NCI-H1694 (cell line): Measurements from ENCODE around the gene XRRA1.
"Not testable (repeated sequence)": the region's sequence is repeated elsewhere in the genome, so short reads cannot be mapped to it uniquely, and the experiment has no call there.

ENCODE experiments used
- DNase-seq: peaks from one replicate; lab custom pipeline; 2025; lab: John Stamatoyannopoulos, UW

XRRA1 gene

DNA sequence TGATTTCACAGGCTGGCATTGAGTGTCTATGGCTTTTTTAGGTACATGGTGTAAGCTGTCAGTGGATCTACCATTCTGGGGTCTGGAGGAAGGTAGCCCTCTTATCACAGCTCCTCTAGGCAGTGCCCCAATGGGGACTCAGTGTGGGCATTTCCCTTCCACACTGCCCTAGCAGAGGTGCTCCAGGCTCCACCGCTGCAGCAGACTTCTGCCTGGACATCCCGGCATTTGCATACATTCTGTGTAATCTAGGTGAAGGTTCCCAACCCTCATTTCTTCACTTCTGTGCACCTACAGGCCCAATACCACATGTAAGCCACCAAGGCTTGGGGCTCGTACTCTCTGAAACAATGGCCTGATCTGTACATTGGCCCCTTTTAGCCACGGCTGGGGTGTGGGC lies 122.0 kb downstream of the XRRA1 start:
- DNase-seq, result no peak

DNA sequence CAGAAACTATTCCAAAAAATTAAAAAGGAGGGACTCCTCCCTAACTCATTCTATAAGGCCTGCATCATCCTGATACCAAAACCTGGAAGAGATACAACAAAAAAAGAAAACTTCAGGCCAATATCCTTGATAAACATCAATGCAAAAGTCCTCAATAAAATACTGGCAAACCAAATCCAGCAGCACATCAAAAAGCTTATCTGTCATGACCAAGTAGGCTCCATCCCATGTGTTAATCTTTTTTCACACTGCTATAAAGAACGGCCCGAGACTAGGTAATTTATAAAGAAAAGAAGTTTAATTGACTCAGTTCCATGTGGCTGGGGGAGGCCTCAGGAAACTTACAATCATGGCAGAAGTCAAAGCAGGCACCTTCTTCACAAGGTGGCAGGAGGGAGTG lies 123.3 kb downstream of the XRRA1 start:
- not testable (repeated sequence) for DNase-seq

DNA sequence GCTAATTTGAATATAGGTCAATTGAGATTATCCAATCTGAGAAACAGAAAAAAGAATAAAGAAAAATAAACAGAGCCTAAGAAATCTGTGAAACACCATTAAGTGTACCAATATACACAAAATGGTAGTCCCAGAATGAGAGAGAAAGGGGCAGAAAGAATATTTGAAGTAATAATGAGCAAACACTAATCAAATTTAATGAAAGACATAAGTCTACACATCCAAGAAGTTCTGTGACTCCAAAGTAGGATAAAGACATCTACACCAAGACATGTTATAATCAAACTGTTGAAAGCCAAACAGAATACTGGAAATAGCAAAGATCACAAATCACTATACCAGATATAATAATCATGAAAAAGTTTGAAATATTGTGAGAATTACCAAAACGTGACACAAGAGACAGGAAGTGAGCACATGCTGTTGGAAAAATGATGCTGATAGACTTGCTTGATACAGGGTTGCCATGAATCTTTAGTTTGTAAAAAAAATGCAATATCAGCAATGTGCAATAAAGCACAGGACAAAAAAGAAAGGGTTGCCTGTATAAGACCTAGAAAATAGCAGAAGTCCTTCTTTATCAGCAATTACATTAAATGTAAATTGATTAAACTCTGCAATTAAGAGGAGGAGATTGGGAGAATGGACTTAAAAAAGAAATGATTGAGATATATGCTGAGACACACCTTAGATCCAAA lies 124.5 kb downstream of the XRRA1 start:
- no peak for DNase-seq

DNA sequence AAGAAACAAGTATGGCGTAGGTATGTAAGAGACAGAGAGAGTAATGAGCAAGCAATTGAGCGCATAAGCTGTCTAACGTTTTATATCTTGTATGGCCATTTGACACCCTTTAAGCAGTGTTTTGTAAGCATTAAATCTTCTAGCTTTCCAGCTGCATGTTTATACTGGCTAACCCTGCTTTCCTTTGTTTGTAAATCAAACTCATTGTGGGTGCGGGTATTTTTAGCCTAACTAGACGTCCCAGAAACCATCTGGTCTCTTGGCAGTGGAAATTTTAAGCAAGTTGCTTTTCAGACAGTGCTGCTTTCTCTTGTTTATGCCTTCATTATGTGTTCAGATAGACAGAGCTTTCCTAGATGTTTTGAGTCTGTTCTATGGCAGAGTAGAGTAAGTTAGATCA lies 126.7 kb downstream of the XRRA1 start:
- no peak for DNase-seq

DNA sequence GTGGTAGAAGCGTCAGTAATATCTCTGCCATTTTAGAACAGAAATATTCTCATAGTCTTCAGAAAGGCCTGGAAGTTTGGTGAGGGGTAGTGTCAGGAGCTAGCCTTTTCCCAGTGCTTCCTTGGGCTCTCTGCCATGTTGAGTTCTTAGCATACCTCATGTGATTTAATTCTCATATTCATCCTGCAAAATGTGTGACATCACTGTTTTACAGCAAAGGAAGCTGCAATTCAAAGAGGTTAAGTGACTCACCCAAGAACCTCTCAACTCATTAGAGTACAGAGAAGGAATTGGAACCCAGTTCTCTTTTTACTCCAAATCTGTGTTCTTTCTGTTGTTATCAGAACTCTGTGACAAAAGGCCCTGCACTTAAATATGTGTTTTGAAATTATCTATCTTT lies 128.1 kb downstream of the XRRA1 start:
- DNase-seq, result no peak

DNA sequence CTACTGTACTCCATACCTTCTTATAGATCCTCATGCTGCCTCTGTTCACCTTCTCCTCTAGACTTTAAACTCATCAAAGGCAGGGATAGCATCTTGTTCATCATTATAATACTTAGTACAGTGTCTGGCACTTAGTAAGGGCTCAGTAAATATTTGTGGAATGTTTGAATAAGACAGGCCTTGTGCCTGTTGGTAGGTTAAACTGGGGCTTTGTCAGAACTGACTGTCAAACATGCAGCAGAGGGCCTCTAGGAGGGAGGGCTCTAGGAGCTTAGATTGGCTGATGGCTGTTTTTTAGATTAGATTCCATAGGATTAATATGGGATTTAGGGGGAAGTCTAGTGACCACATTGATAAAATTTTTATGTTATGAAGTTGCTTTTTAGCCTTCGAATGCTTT lies 129.5 kb downstream of the XRRA1 start:
- DNase-seq, result no peak

DNA sequence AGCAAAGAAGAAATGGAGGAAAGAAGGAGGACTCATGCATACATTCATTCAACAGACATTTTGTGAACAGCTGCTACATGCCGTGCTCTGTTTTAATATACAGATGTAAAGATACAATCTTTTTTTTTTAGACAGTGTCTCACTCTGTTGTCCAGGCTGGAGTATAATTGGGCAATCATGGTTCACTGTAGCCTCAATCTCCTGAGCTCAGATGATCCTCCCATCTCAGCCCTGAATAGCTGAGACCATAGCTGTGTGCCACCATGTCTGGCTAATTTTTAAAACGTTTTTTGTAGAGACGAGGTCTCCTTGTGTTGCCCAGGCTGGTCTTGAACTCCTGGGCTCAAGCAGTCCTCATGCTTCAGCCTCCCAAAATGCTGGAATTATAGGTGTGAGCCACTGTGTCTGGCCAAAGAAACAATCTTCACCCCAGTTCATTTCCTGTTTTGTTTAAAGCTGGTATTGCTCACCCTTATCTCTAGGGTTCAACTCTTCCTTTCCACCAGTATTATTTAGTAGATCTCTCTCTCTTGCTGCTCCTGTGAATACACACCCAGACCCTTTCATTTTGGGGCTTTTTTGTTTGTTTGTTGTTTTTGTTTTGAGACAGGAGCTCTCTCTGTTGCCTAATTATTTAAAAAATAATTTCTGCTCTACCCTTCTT lies 130.5 kb downstream of the XRRA1 start:
- DNase-seq, result no peak

DNA sequence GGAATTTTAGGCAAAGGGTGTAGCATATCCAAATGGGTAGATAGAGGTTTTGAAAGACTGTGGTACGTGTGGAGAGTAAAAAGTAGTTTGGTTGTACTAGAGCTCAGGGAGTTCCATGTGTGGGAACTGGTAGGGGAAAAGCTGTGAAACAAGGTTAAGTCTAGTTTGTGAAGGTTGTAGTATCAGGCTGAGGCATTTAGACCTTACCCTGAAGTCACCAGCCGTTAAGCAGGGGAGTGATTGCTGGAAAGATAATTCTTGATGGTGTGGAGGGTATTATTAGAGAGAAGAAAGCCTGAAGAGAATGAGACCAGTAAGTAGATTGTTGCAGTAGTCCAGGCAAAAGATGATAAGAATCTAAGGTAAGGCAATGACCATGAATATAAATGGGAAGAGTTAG lies 132.2 kb downstream of the XRRA1 start:
- no peak for DNase-seq

DNA sequence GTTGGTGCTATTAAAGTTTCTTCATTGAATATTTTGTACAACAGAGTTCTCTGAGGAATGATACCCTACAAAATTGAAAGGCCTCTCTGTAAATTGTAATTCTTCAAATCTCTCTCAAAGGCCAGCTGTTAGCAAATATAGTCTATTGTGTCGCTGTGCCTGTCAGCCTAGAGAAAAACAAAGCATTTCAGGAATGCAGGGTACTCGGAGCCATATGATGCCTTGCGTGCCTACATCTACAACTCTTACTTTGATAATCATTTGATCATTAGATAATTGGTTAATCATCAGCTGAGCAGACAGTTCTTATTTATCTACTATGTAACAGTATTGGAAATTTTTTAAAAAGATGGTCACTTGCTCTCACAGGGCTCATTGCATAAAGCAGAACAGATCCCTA lies 132.9 kb downstream of the XRRA1 start:
- no peak for DNase-seq

DNA sequence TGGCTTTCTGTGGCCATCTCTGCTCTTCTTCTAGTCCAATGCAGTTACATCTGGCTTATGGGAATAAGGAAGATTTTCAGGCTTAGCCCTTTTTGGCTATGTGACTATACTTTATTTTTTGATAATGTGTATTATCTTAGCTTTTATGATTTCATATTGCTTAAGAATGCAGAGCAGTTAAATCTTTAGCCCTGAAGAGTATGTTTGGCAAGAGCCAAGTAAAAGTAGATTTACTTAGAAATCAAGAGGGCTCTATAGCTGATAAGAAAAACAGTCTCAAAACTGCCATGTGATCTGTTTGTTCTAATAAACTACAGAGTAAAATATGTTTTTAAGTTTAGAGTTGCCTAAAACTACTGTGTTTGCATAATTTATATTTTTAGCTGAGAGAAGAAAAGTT lies 139.1 kb downstream of the XRRA1 start:
- DNase-seq, result no peak

DNA sequence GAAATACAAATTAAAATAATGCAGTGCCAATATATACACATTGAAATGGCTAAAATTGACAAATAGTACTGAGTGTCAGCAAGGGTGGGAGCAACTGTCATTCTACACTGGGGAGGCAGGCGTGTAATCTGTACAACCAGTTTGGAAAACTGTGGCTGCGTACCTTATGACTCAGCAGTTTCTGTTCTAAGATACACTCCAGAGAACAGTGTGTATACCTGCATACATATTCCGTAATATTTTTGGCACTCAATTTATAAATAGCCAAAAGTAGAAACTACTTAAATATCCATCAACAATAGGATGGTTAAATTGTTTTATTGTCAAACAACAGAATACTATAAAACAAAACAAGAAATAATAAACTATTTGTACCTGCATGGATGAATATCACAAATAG lies 142.6 kb downstream of the XRRA1 start:
- no peak for DNase-seq

DNA sequence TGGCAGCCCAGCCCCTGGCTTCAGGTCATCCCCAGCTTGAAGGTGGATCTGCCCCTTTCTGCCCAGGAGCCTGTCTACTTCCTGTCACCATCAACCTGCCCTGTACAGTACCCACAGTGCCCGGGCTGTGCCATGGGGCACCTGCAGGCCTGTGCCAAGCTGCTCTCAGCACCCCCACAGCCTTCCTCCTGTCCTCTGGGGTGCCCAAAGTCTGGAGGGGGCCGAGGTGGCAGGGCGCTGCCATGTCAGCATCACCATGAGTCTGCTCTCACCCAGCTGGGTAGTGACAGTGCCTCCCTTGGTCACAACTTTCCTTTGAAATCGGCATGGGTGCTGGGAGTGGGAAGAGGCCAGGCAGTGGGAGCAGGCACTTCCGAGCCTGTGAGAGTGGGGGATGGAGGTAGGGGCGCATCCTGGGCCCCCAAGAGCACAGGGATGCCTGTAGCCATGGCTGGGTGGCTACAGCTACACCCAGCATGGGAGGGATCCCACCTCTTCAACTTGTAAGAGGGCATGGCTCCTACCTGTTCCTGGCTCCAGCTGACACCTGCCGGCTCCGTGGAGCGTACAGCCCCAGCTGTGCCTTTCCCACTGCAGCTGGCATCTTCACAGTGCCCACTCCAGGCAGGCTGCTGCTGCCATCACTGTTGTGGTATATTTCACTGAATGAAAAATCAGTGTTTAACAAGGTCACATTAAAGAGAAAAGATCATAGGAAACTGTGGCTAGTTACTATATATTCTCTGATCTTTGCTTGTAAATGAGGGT lies 157.4 kb downstream of the XRRA1 start:
- no peak for DNase-seq
